COLO668 (cell line): Measurements from ENCODE around the gene COPB1.

Experiments
- DNase-seq: peaks from one replicate; lab custom pipeline; 2025; ENCODE audit not compliant: unreplicated experiment; lab: John Stamatoyannopoulos, UW

The COPB1 gene

DNA sequence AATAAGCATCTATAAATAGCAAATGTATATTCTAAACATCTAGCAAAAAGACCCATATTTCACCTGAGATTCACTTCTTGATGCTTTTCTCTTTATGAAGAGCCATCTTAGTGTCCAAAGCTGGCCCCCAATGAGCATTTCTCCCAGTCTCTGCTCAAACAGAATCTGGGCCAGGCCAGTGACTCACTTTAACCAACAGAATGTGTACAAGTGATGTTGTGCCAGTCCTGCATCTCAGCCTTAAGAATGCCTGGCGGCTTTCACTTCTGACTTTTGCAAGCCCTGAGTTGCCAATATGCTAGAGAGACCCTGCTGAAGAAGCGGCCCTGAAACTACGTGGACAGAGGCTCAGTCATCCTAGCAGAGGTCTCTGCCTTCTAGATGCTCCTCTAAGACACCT, 6.9 kb upstream of the COPB1 start:
- DNase-seq: no peak

DNA sequence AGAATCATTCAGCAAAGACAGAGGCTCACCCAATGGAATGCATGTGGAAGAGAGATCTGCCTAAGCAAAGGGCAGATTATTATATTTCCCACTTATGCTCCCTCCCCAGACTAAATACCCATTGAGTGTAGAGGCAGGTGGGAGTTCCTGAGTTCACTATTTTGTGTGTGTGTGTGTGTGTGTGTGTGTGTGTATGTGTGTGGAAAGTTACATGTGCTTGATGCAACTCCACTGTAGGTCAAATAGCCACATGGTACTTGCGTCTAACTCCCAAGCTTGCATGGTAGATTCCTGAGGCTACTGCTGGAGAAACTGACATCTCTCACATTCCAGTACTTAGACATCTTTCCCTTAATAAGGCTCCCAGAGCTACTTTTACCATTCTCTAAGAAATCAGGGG, 3.4 kb upstream of the COPB1 start:
- no peak for DNase-seq

DNA sequence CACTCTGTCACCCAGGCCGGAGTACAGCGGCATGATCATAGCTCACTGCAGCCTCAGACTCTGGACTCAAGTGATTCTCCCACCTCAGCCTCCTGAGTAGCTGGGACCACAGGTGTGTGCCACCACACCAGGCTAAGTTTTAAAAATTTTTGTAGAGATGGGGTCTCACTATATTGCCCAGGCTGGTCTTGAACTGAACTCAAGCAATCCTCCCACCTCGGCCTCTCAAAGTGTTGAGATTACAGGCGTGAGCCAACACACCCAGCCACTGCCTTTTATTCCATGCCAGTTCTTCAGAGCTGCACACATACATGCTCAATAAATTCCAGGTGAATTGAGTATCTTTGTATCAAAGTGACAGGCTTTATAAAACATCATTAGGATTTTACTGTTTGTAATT, 2.4 kb upstream of the COPB1 start:
- no peak for DNase-seq

DNA sequence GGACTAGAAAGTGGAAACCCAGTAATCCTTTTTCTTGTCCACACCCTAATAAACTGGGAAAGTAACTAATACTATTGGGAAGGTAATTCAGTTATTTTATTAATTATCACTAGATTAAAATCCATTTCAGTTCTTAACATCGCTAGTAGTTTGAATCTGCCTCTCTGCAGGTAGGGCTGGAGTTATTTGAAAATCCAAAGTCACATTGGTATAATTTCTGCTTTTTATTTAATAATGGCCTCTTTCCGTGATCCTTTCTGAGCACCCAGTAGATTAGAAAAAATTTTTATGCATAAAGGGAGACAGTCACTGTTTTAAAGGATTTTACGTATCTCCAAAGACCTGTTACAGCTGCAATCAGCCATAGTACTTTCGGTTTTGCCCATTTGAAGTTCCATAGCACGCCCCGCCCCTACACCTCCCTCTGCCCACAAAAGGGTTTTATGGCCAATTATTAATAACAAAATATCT, 605 bp upstream of the COPB1 start:
- peak; percentile 30 for DNase-seq

DNA sequence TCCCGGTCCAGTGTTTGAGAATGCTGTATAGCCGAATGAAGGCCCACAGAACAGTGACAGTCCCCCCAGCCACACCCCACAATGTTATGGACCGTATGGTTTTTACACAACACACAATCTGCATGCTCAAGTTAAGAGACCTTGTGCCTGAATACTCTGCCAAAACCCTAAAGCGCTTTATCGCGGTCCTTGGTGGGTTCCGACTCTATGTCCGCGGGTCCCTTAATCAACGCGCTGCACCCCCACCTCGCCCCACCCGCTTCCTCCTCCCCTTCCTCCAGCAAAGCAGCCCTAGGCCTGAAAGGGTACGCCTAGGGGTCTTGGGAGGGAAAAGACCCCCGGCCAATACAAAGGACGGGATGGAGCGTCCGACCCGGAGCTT, 442 bp downstream of the COPB1 start:
- peak; percentile 25 for DNase-seq

DNA sequence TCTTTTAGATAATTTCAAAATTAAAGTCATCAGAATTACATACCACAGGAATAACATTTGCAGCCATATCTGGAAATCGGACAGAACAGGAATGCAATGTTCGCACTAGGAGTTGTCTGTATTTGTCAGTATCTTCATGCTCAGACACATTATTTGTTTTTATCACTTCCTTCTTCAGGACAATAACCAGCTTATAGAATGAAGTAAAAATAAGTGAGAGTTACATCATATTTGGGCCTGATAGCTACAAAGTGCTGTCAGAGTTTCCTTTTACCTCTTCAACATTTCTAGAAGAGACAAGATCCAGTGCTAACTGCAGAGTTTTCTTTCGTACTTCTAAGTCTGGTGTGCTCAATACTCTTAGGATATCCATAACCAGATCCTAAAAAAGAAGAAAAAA, 18.9 kb downstream of the COPB1 start:
- DNase-seq: no peak

DNA sequence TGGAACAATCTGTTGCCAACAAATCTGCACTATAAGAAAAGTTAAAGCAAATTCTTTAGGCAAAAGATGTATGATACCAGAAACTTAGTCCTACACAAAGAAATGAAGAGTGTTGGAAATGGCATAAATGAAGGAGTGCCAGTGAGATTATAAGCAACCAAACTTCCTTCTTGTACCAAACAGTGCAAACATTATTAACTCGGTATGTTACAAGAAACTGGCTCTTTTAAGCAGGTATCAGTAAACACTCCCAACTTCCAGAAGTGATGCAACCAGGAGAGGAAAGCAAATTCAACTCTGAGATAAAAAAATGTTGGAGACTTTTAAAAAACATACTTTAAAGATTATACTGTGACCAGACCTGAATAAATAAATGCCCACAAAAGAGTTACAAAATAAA, 28.5 kb downstream of the COPB1 start:
- DNase-seq: no peak

DNA sequence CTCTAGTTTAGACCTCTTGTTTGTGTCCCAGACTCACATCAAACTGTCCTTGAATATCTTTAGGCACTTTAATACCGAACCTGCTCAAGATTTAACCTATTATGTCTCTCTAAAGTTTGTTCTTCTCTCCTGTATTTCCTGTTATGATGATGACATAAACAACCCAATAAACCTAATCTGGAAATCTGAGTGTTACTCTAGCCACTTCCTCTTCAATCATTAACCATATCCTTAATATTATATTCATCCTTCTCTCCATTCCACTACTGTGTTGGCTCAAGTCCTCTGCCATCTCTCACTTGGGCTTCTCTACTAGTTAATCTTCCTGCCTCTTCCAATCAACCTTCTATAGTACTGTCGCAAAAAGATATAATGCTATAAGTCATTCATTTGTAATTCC, 36.0 kb downstream of the COPB1 start:
- no peak for DNase-seq

DNA sequence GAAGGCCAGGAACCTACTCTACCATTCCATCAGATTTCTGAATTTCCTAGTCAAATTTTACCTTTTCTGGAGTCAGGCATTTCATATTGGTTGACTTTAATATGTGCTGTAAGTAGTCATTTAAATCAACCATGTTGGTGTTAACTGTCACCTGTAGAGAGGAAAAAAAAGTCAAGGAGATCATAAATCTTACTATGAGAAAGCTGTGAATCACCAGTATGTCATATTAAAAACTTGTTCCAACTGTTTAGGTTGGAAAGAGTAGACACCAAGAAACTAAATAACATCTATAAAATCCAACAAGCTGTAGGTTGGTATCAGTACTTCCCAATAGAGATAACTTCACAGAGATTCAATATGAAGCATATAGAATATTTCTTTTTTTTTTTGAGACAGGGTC, 39.5 kb downstream of the COPB1 start:
- no peak for DNase-seq

DNA sequence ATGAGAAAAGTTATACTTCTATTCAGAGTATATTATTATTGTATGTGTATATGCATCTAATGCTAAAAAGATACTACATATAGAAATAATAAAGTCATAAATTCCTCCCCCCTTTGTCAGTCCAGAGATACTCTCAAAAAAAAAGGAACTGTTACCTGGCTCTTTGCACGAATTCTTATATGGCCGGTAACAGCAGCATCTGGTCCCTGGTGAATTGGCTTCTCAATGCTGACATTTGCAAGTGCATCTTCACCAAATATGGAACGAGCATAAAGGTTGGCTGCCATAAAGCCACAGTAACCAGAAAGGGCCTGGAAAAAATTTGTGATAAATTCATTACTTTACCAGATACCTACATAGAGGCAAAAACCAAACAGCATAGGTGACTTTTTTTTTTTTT, 41.2 kb downstream of the COPB1 start:
- no peak for DNase-seq

DNA sequence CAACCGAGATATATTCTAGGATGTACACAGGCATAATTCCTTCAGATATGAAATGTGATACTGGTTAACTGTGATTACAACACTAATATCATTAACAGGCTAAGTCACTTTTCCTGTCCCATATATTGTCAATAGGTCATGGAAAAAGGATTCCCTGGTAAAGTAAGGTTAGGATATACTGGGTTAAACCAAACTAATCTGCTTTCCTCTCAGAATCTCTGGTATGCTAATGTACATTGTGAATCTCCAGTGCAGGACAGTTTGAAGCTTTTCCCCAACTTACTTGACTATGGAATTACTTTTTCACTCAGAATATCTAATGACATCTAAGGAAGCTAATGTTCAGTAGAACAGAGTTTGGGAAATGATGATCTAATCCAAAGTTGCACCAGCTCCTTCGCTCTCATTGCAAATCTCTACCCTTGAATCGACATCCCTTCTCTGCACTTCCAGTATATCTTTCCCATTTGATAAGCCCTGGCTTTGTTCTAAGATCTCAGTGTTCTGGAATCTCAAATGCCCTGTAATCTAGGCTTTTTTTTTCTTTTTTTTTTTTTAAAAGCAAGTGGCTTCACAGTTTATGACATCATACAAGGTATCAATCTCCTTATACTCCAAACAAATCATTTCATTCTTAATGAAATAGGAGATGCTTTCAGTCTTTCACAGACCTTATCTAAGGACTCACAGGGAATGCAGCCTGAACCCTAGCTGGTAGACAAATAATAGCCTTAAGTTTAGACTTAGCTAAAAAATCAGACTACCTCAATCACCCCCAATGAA, 43.8 kb downstream of the COPB1 start:
- no peak for DNase-seq

DNA sequence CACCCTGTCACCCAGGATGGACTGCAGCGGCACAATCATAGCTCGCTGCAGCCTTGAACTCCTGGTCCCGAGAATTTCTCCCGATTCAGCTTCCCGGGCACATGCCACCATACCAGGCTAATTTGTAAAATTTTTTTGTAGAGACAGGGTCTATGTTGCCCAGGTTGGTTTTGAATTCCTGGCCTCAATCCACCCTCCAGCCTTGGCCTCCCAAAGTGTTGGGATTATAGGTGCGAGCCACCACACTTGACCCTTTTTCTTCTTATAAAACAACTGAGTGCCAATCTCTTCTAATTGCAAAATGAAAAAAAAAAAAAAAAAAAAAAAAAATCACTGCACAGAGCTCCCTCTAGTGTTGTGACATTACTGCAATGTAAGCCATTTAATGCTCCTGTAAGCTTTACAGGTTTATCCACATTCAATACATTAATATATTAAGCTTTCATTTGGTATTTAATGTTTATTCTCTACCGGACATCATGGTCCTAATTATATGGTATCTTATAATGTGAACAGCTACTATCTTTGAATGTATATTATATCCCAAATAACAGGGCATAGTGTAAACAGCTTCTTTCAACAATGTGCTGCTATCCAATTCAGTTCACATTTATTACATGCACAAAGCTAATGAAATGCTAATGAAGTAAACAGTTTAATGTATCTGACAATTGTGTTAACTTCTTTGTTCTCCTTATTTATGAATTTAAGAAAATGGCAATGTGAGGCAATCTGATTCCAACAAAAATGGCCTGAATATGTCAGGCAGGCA, 44.6 kb downstream of the COPB1 start:
- DNase-seq: no peak

DNA sequence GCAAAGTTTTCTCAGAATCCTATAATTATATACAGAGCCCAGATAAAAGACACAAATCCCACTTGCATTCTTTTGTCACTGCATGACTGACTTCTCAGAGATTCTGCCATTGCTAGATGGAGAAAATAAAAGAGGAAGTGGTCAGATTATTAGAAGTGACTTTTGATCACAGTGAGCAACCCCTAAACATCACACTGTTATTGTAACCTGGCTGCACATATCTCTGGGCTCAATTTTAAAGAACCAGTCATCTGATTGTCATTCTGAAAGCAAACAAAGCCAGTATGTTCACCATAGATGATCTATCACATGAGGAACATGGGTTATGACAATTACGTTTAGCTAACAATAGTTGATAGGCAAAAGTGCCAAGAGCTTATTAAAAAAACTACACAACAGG, 47.8 kb downstream of the COPB1 start:
- no peak for DNase-seq

DNA sequence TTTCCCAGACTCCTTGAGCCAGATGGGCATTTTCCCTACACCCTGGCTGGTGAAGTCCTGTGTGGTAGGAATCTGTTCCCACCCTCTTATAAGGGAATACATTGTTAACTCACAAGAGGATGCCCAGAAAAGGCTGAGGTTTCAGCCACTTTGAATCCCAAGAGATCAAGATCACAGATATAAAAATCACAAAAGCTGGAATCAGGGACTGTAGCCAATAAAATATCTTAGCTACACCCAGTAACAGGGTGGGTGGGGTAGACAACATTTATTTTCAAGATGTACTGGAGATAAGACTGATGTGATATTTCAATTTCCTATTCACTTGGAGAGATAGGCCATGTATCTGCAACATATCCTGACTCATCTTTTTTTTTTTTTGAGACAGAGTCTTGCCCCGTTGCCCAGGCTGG, 50.3 kb downstream of the COPB1 start:
- no peak for DNase-seq

DNA sequence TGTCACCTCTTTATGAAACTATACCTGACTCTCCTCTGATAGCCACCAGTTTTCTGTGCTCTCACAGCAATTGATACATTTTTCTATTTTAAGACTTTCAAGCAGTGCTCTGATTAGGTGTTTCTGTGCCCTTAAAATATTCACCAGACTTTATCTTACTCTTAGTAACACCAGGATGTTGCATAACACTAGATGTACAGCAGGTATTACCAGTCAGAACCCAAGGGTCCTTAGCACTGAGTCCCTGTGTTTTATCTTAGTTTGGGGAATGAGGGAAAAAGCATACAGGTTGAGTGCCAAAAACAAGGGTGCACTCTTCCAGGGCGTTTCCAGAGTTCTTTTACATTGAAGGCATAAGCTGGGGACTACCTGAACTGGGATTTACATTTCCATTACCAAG, 51.4 kb downstream of the COPB1 start:
- no peak for DNase-seq

DNA sequence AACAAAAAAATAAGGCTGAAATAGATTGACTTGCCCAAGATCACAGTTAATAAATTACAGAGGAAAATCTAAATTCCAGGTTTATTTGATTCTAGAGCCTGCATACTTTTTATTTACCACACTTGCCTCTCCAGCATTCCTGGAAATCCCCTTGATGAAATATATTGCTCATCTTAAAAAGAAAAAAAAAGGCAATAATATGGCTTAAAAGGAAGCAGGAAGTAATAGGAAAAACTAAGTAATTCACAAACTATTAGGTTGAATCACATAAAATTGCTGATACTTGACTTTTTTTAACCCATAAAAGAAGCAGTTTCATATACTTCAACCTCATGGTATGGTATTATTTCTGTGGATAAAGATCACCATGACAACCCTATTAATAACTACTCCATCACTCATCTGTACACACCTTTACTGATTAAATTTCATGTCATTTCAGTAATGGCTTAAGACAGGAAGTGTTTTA, 52.9 kb downstream of the COPB1 start:
- no peak for DNase-seq

DNA sequence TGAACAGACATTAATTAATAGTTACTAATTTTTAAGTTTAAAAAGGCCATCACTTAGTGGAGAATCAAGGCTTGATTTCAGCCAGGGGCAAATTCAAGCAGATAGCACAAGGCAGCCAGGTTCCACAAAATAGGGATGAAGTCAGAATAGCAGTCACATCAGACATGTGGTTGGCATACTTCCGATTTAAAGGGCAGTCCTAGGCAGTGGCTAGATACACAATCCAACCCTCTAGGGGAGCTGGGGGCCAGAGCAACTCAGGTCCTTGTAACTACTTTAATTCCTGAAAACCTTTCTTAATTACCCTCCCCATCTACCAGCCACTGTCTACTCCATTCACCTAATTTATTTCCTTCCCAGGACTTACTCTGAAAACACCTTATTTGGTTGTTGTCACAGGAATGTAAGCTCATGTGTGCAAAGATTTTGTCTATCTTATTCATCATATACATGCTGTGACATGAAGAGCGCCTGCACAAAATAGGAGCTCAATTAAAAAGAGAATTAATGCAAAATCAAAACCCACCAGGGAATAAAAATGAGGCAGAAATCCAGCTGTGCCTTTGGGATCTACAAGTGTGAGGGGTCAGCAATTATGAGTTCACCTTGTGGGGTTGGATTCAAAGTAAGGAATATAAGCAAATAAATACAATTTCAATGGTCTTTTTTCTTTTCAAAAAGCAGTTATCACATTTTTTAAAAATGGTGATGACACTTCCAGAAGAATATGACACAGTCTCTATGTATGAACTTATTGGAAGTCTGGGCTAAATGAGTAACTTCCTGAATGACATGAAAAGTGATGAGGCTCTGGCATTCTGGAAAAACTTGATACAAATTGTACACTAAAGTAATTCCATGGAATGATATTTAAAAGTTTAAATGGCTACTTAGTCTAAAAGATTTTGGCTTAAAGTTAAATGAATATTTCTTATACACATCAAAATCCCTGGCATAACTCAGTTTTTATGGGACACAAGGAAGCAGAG, 53.8 kb downstream of the COPB1 start:
- DNase-seq: no peak

DNA sequence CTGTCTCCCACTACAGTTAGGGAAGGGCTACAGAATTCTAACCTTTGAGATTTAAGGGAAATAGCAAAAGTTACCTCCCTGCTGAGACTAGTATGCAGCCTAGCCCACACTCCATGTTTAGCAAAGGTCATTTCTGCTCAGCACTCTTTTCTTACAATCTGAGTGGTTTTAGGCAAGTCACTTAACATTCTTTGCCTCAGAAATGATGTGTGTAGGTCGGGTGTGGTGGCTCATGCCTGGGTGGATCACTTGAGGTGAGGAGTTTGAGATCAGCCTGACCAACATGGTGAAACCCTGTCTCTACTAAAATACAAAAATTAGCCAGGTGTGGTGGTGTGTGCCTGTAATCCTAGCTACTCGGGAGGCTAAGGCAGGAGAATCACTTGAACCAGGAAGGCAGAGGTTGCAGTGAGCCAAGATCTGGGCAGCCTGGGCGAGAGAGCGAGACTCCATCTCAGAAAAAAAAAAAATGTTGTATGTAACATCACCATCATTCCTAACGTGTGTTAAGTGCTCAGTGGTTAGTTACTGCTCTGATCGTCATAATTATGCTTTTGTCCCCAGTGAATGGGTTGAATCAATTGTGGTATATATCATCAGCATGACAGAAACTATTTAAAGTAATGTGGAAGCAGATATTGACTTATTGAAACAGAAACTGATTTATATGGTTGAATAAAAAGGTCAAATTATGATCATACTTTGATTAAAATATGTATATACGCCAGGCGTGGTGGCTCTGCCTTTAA, 55.0 kb downstream of the COPB1 start:
- DNase-seq: no peak

DNA sequence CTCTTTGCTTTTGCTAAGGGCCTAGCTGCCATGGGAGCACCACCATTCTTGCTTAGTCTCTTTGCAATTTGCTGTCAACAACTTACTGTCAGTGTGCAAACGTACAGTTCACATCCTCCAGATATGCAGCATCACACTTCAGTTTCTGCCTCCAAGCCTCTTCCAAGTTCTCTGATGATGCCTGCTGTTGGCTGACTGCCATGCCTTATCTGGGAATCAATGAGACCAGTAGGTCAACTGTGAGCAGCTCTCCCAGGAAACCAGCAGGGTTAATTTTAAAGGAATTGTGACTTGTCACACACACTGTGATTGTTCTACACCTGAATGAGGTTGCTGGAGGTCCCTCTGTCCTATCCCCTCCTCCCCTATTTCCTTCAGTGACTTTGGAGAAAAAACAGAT, 56.0 kb downstream of the COPB1 start:
- no peak for DNase-seq

DNA sequence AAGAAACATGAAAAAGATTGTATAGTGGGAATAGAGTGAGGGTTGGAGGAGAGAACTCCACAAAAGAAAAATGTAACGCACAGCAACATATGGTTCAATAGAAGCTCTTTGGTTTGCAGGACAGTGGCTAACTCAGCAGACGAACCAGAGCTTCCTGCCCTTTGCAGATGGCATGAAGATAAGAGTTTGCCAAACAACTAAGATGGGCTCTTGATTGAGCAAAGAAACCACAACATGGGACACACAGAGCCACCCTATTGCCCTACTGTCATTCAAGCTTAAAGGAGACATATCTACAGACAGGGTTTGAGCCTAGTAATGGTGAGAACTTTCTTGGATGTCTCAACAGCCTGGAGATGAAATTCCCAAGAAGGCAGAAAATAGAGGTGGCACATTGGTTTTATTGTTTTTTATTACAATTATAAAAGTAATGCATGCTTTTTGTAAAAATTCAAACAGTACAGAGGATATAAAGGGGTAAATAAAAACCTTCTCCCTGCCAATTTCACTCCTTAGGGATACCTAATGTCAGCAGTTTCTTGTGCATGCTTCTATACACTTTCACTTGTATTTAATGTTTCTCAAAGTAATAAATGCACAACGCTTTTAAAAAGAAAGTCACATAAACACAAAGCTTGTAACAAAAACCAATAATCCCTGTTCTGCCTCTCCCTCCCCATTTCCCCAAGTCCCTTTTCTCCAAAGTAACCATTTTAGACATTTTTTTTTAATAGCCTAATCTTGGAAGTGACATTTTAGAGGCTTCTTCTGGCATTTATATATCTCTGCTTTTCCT, 63.7 kb downstream of the COPB1 start:
- no peak for DNase-seq
